NCI-H1436 treated with DMSO at 0.1 percent for 48 hours (cell line): ENCODE measurements around the gene PURA.

Experiments
- DNase-seq: peaks from one replicate; lab custom pipeline; 2025; lab: John Stamatoyannopoulos, UW

PURA gene

GRCh38 chr5:140113699-140114263, at the start of gene PURA:
Gene PURA (plus strand): TSS chr5:140114109. CDS start chr5:140114182, 73 bp downstream.
- DNase-seq, result peak; percentile 56

GRCh38 chr5:140072812-140073211, 41.1 kb upstream of the PURA start:
- no peak for DNase-seq

GRCh38 chr5:140073296-140073695, 40.6 kb upstream of the PURA start:
- DNase-seq, result no peak

GRCh38 chr5:140075371-140075770, 38.5 kb upstream of the PURA start:
- DNase-seq, result no peak

- DNase-seq, result no peak
These were observed 37.8 kb upstream of the PURA start for GRCh38 chr5:140076142-140076541.

GRCh38 chr5:140076788-140077187, 37.1 kb upstream of the PURA start:
- no peak for DNase-seq

- no peak for DNase-seq
These were observed 30.8 kb upstream of the PURA start for GRCh38 chr5:140083120-140083519.

GRCh38 chr5:140083650-140084049, 30.3 kb upstream of the PURA start:
- DNase-seq, result no peak

- no peak for DNase-seq
These were observed 29.4 kb upstream of the PURA start for GRCh38 chr5:140084541-140084940.

- no peak for DNase-seq
These were observed 23.7 kb upstream of the PURA start for GRCh38 chr5:140090251-140090650.

GRCh38 chr5:140093179-140093578, 20.7 kb upstream of the PURA start:
- DNase-seq, result no peak

GRCh38 chr5:140093866-140094265, 20.0 kb upstream of the PURA start:
- DNase-seq, result no peak

GRCh38 chr5:140094889-140095288, 19.0 kb upstream of the PURA start:
- no peak for DNase-seq

GRCh38 chr5:140101179-140101578, 12.7 kb upstream of the PURA start:
- DNase-seq, result no peak

GRCh38 chr5:140103154-140103553, 10.8 kb upstream of the PURA start:
- DNase-seq, result no peak

GRCh38 chr5:140104100-140104499, 9.8 kb upstream of the PURA start:
- no peak for DNase-seq

- no peak for DNase-seq
These were observed 7.8 kb upstream of the PURA start for GRCh38 chr5:140106101-140106500.

- DNase-seq, result no peak
These were observed 7.1 kb upstream of the PURA start for GRCh38 chr5:140106805-140107311.

- DNase-seq, result no peak
These were observed 6.4 kb upstream of the PURA start for GRCh38 chr5:140107312-140108092.

GRCh38 chr5:140108093-140109017, 5.6 kb upstream of the PURA start:
- no peak for DNase-seq

GRCh38 chr5:140109018-140109758, 4.7 kb upstream of the PURA start:
- no peak for DNase-seq
